ENCODE data around the gene RAD51B.

RAD51B gene

GRCh38 chr14:68606176-68606575, 786.6 kb downstream of the RAD51B start:
- no peak for TF ChIP-seq CTCF (IDR thresholded peaks at IDR 0.05)

- TF ChIP-seq CTCF (IDR thresholded peaks at IDR 0.05), result no peak
Observed at GRCh38 chr14:68606644-68607043, 787.1 kb downstream of the RAD51B start.

- TF ChIP-seq CTCF (IDR thresholded peaks at IDR 0.05), result no peak
Observed at GRCh38 chr14:68607081-68607866, 787.7 kb downstream of the RAD51B start.

GRCh38 chr14:68607867-68608573, 788.4 kb downstream of the RAD51B start:
- no peak for TF ChIP-seq CTCF (IDR thresholded peaks at IDR 0.05)

- no peak for TF ChIP-seq CTCF (IDR thresholded peaks at IDR 0.05)
Observed at GRCh38 chr14:68608574-68608962, 789.0 kb downstream of the RAD51B start.

- TF ChIP-seq CTCF (IDR thresholded peaks at IDR 0.05), result no peak
Observed at GRCh38 chr14:68609012-68609411, 789.4 kb downstream of the RAD51B start.

- no peak for TF ChIP-seq CTCF (IDR thresholded peaks at IDR 0.05)
Observed at GRCh38 chr14:68610251-68610793, 790.7 kb downstream of the RAD51B start.
